AG10803 (cell line): Measurements from ENCODE around the gene NLRP9.

Experiments
- DNase-seq: peaks from one replicate; pipeline ENCODE4 v3.0.0; 2010; ENCODE audit warnings: low read depth
- H3K4me3 ChIP-seq: 2 replicates; pipeline ENCODE4 v1.5.1; 2011; ENCODE audit warnings: mild to moderate bottlenecking, low read length, control low read depth
- TF ChIP-seq, protein P1 (sequence below): conservative IDR thresholded peaks from 2 replicates; pipeline ENCODE4 v1.5.1; 2011; ENCODE audit warnings: mild to moderate bottlenecking, low read length, control low read depth, inconsistent platforms

NLRP9 gene

GRCh38 chr19:55658846-55659459 is 79.2 kb downstream of the NLRP9 start:
- TF ChIP-seq, protein P1, sequence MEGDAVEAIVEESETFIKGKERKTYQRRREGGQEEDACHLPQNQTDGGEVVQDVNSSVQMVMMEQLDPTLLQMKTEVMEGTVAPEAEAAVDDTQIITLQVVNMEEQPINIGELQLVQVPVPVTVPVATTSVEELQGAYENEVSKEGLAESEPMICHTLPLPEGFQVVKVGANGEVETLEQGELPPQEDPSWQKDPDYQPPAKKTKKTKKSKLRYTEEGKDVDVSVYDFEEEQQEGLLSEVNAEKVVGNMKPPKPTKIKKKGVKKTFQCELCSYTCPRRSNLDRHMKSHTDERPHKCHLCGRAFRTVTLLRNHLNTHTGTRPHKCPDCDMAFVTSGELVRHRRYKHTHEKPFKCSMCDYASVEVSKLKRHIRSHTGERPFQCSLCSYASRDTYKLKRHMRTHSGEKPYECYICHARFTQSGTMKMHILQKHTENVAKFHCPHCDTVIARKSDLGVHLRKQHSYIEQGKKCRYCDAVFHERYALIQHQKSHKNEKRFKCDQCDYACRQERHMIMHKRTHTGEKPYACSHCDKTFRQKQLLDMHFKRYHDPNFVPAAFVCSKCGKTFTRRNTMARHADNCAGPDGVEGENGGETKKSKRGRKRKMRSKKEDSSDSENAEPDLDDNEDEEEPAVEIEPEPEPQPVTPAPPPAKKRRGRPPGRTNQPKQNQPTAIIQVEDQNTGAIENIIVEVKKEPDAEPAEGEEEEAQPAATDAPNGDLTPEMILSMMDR: no peak
- DNase-seq: no peak
- H3K4me3 ChIP-seq: no peak overlapping the region
